NCI-H2196 (cell line): ENCODE results near the gene RDM1.

ENCODE experiments used
- DNase-seq: peaks from one replicate; lab custom pipeline; 2025; ENCODE audit not compliant: unreplicated experiment; lab: John Stamatoyannopoulos, UW

RDM1 gene

GRCh38 chr17:35875072-35875799 lies 55.3 kb downstream of the RDM1 start:
- DNase-seq: no peak

GRCh38 chr17:35872196-35872980 lies 58.2 kb downstream of the RDM1 start:
- no peak for DNase-seq

- DNase-seq: no peak
Measured at GRCh38 chr17:35870906-35871819, 59.4 kb downstream of the RDM1 start.

- DNase-seq: no peak
Measured at GRCh38 chr17:35868737-35869136, 61.8 kb downstream of the RDM1 start, which contains the start of gene HEATR9. Gene HEATR9 (minus strand): TSS chr17:35868891. CDS start chr17:35868742, 149 bp downstream.
